ENCODE measurements around the gene MYRF. TPM values are rescaled to one million over a fixed set of nuclear protein-coding genes. Genes with fewer than 3 reads are reported as not detected.

Gene MYRF
- total RNA-seq, 1 experiment from 2014 or later = not detected

- Histone ChIP-seq H3K4me3 (ENCODE audit: low read length) (no peak overlapping the region), H3K27me3 (ENCODE audit: low read length) (no peaks in the 10 kb centered on the region), H3K4me2 (ENCODE audit: low read depth, low read length, poor library complexity, severe bottlenecking) (no peak overlapping the region), H3K27ac (ENCODE audit: low read length) (no peak overlapping the region), H3K4me1 (ENCODE audit: low read length) (no peaks in the 10 kb centered on the region), H3K79me2 (ENCODE audit: low read length) (no peaks in the 10 kb centered on the region), H3K9ac (ENCODE audit: low read length) (no peak overlapping the region), H3K9me3 (ENCODE audit: low read length) (no peaks in the 10 kb centered on the region), H3K9me2 (replicated peaks; ENCODE audit: insufficient read depth, low read length) (no peaks in the 10 kb centered on the region), H4K20me1 (ENCODE audit: insufficient read depth, low read depth, low read length) (no peaks in the 10 kb centered on the region), H3K36me3 (ENCODE audit: insufficient read depth, low read length) (no peaks in the 10 kb centered on the region), H2AFZ (ENCODE audit: low read length) (no peak overlapping the region)
- no peak for DNase-seq
Observed at GRCh38 chr11:61739966-61740365, 12.5 kb upstream of the MYRF start.

- Histone ChIP-seq H3K36me3 (ENCODE audit: insufficient read depth, low read length) (no peaks in the 10 kb centered on the region), H3K9me3 (ENCODE audit: low read length) (no peaks in the 10 kb centered on the region), H3K27me3 (ENCODE audit: low read length) (no peaks in the 10 kb centered on the region), H3K79me2 (ENCODE audit: low read length) (no peaks in the 10 kb centered on the region), H3K9me2 (replicated peaks; ENCODE audit: insufficient read depth, low read length) (no peaks in the 10 kb centered on the region), H3K4me1 (ENCODE audit: low read length) (no peaks in the 10 kb centered on the region), H3K27ac (ENCODE audit: low read length) (no peak overlapping the region), H2AFZ (ENCODE audit: low read length) (no peak overlapping the region), H3K4me2 (ENCODE audit: low read depth, low read length, poor library complexity, severe bottlenecking) (no peak overlapping the region), H3K9ac (ENCODE audit: low read length) (no peak overlapping the region), H4K20me1 (ENCODE audit: insufficient read depth, low read depth, low read length) (no peaks in the 10 kb centered on the region), H3K4me3 (ENCODE audit: low read length) (no peak overlapping the region)
- no peak for DNase-seq
Observed at GRCh38 chr11:61742391-61742790, 10.0 kb upstream of the MYRF start.

- no peaks in the 10 kb centered on the region for H3K9me2 ChIP-seq (replicated peaks; ENCODE audit: insufficient read depth, low read length)
Observed at GRCh38 chr11:61743486-61744095, 8.8 kb upstream of the MYRF start.

GRCh38 chr11:61744181-61744580, 8.3 kb upstream of the MYRF start:
- no peaks in the 10 kb centered on the region for H3K36me3 ChIP-seq (ENCODE audit: insufficient read depth, low read length)
- H3K4me3 ChIP-seq (ENCODE audit: low read length) = no peak overlapping the region
- H3K9me3 ChIP-seq (ENCODE audit: low read length) = no peaks in the 10 kb centered on the region
- H3K9me2 ChIP-seq (replicated peaks; ENCODE audit: insufficient read depth, low read length) = no peaks in the 10 kb centered on the region
- no peaks in the 10 kb centered on the region for H3K4me1 ChIP-seq (ENCODE audit: low read length)
- H3K79me2 ChIP-seq (ENCODE audit: low read length) = no peaks in the 10 kb centered on the region
- no peak overlapping the region for H3K27ac ChIP-seq (ENCODE audit: low read length)
- DNase-seq = no peak
- H3K27me3 ChIP-seq (ENCODE audit: low read length) = no peaks in the 10 kb centered on the region
- H4K20me1 ChIP-seq (ENCODE audit: insufficient read depth, low read depth, low read length) = no peaks in the 10 kb centered on the region
- H2AFZ ChIP-seq (ENCODE audit: low read length) = no peak overlapping the region
- no peak overlapping the region for H3K9ac ChIP-seq (ENCODE audit: low read length)
- H3K4me2 ChIP-seq (ENCODE audit: low read depth, low read length, poor library complexity, severe bottlenecking) = no peak overlapping the region

More at GRCh38 chr11:61743486-61744095, 8.8 kb upstream of the MYRF start:
- Histone ChIP-seq H3K27ac (ENCODE audit: low read length) (no peak overlapping the region), H2AFZ (ENCODE audit: low read length) (no peak overlapping the region), H3K36me3 (ENCODE audit: insufficient read depth, low read length) (no peaks in the 10 kb centered on the region), H3K4me3 (ENCODE audit: low read length) (no peak overlapping the region), H3K4me2 (ENCODE audit: low read depth, low read length, poor library complexity, severe bottlenecking) (no peak overlapping the region), H3K9ac (ENCODE audit: low read length) (no peak overlapping the region), H4K20me1 (ENCODE audit: insufficient read depth, low read depth, low read length) (no peaks in the 10 kb centered on the region), H3K79me2 (ENCODE audit: low read length) (no peaks in the 10 kb centered on the region), H3K9me3 (ENCODE audit: low read length) (no peaks in the 10 kb centered on the region), H3K4me1 (ENCODE audit: low read length) (no peaks in the 10 kb centered on the region), H3K27me3 (ENCODE audit: low read length) (no peaks in the 10 kb centered on the region)
- no peak for DNase-seq

GRCh38 chr11:61744609-61745156, 7.8 kb upstream of the MYRF start:
- Histone ChIP-seq H3K27me3 (ENCODE audit: low read length) (no peaks in the 10 kb centered on the region), H3K4me2 (ENCODE audit: low read depth, low read length, poor library complexity, severe bottlenecking) (no peak overlapping the region), H4K20me1 (ENCODE audit: insufficient read depth, low read depth, low read length) (no peaks in the 10 kb centered on the region), H3K4me1 (ENCODE audit: low read length) (no peaks in the 10 kb centered on the region), H3K79me2 (ENCODE audit: low read length) (no peaks in the 10 kb centered on the region), H3K4me3 (ENCODE audit: low read length) (no peak overlapping the region), H3K27ac (ENCODE audit: low read length) (no peak overlapping the region), H2AFZ (ENCODE audit: low read length) (no peak overlapping the region), H3K9ac (ENCODE audit: low read length) (no peak overlapping the region), H3K36me3 (ENCODE audit: insufficient read depth, low read length) (no peaks in the 10 kb centered on the region), H3K9me2 (replicated peaks; ENCODE audit: insufficient read depth, low read length) (no peaks in the 10 kb centered on the region), H3K9me3 (ENCODE audit: low read length) (no peaks in the 10 kb centered on the region)
- DNase-seq = no peak

- no peaks in the 10 kb centered on the region for H3K9me2 ChIP-seq (replicated peaks; ENCODE audit: insufficient read depth, low read length)
- H3K79me2 ChIP-seq (ENCODE audit: low read length) = no peaks in the 10 kb centered on the region
- no peaks in the 10 kb centered on the region for H4K20me1 ChIP-seq (ENCODE audit: insufficient read depth, low read depth, low read length)
- H3K27ac ChIP-seq (ENCODE audit: low read length) = no peak overlapping the region
- no peaks in the 10 kb centered on the region for H3K27me3 ChIP-seq (ENCODE audit: low read length)
- no peak overlapping the region for H3K4me3 ChIP-seq (ENCODE audit: low read length)
- no peak overlapping the region for H3K9ac ChIP-seq (ENCODE audit: low read length)
- no peak overlapping the region for H3K4me2 ChIP-seq (ENCODE audit: low read depth, low read length, poor library complexity, severe bottlenecking)
- no peaks in the 10 kb centered on the region for H3K36me3 ChIP-seq (ENCODE audit: insufficient read depth, low read length)
- H2AFZ ChIP-seq (ENCODE audit: low read length) = no peak overlapping the region
- H3K9me3 ChIP-seq (ENCODE audit: low read length) = no peaks in the 10 kb centered on the region
- no peaks in the 10 kb centered on the region for H3K4me1 ChIP-seq (ENCODE audit: low read length)
- DNase-seq = no peak
Observed at GRCh38 chr11:61745781-61746441, 6.5 kb upstream of the MYRF start.

- Histone ChIP-seq H2AFZ (ENCODE audit: low read length) (no peak overlapping the region), H3K79me2 (ENCODE audit: low read length) (no peaks in the 10 kb centered on the region), H3K9ac (ENCODE audit: low read length) (no peak overlapping the region), H3K9me3 (ENCODE audit: low read length) (no peaks in the 10 kb centered on the region), H3K4me3 (ENCODE audit: low read length) (no peak overlapping the region), H3K4me1 (ENCODE audit: low read length) (no peaks in the 10 kb centered on the region), H3K27ac (ENCODE audit: low read length) (no peak overlapping the region), H4K20me1 (ENCODE audit: insufficient read depth, low read depth, low read length) (no peaks in the 10 kb centered on the region), H3K27me3 (ENCODE audit: low read length) (no peaks in the 10 kb centered on the region), H3K4me2 (ENCODE audit: low read depth, low read length, poor library complexity, severe bottlenecking) (no peak overlapping the region), H3K36me3 (ENCODE audit: insufficient read depth, low read length) (no peaks in the 10 kb centered on the region), H3K9me2 (replicated peaks; ENCODE audit: insufficient read depth, low read length) (no peaks in the 10 kb centered on the region)
- DNase-seq = no peak
Observed at GRCh38 chr11:61746442-61747191, 5.8 kb upstream of the MYRF start.
